A549 (cell line): ENCODE results near the gene RAP1A. TPM values are rescaled to one million over a fixed set of nuclear protein-coding genes. Genes with fewer than 3 reads are reported as not detected.
A peak's percentile ranks its signal among the peaks of the same experiment; 100 is the strongest.

Experiments
- ATAC-seq, 2 experiments: fragments of 200-7000 bp in 1 of 2; fragments of >200 bp in 1 of 2; cut with Nextera tagmentation in 1 of 2; cut with Tn5 transposase in 1 of 2; 3 replicates each; pipeline versions ENCODE4 v1.8.0 to v1.9.1; 2018 to 2020; ENCODE audit warnings: mild to moderate bottlenecking in 1 of 2, moderate library complexity in 1 of 2
- CTCF ChIA-PET: fragments of 300-600 bp; sonication (Branson Sonifier 250); formaldehyde crosslinking; extraction: SDS; loops from one replicate; lab custom pipeline; 2021; ENCODE audit warnings: antibody characterized with exemption, inconsistent platforms; lab: Yijun Ruan, JAX
- POLR2A ChIA-PET: fragments of 350-600 bp; formaldehyde crosslinking; extraction: SDS; loops from one replicate; lab custom pipeline; 2021; ENCODE audit warnings: antibody characterized with exemption, inconsistent platforms; lab: Yijun Ruan, JAX
- DNase-seq, 2 experiments: peaks; one replicate each; pipeline versions ENCODE4 v3.0.0 to v3.0.0-alpha.2; 2011 to 2016; ENCODE audit warnings: low read depth in 1 of 2, low spot score in 1 of 2
- FAIRE-seq: peaks from 2 replicates; lab custom pipeline; 2011; peaks lifted over from hg19 to GRCh38; lab: Jason Lieb, UNC
- H3K27ac ChIP-seq, 2 experiments: fragments of >200 bp; sonication (Bioruptor Twin); formaldehyde crosslinking; 3 replicates each; pipeline ENCODE4 v1.5.1; 2016 to 2017
- H3K4me1 ChIP-seq: fragments of >200 bp; sonication (Bioruptor Twin); formaldehyde crosslinking; 3 replicates; pipeline ENCODE4 v1.6.1; 2016
- H3K4me2 ChIP-seq: fragments of >200 bp; sonication (Bioruptor Twin); formaldehyde crosslinking; 3 replicates; pipeline ENCODE4 v1.6.1; 2016
- H3K4me3 ChIP-seq: fragments of >200 bp; sonication (Bioruptor Twin); formaldehyde crosslinking; 3 replicates; pipeline ENCODE4 v1.5.1; 2016
- H3K9me3 ChIP-seq: fragments of >200 bp; sonication (Bioruptor Twin); formaldehyde crosslinking; 3 replicates; pipeline ENCODE4 v1.6.1; 2016
- CBX2 ChIP-seq: fragments of 200-600 bp; sonication (generic); IDR thresholded peaks from 2 replicates; pipeline ENCODE4 v1.6.1; 2016; ENCODE audit warnings: low read depth, mild to moderate bottlenecking, borderline replicate concordance
- CBX8 ChIP-seq: fragments of 200-600 bp; sonication (generic); IDR thresholded peaks from 2 replicates; pipeline ENCODE4 v1.6.1; 2016
- CHD2 ChIP-seq: fragments of 150-350 bp; IDR thresholded peaks from 2 replicates; pipeline ENCODE4 v1.6.1; 2014; ENCODE audit warnings: low read length; ENCODE audit not compliant: partially characterized antibody
- EHF ChIP-seq: fragments of 250-450 bp; sonication (Bioruptor Pico); IDR thresholded peaks from 2 replicates; pipeline ENCODE4 v1.5.0; 2020; ENCODE audit warnings: mild to moderate bottlenecking
- GATA3 ChIP-seq: IDR thresholded peaks from 2 replicates; pipeline ENCODE4 v1.6.1; 2012; ENCODE audit warnings: borderline replicate concordance
- HES2 ChIP-seq: fragments of >200 bp; sonication (Bioruptor Twin); formaldehyde crosslinking; IDR thresholded peaks from 2 replicates; pipeline ENCODE4 v1.6.1; 2016
- HOXA7 ChIP-seq: fragments of 250-450 bp; sonication (Bioruptor Pico); IDR thresholded peaks from 2 replicates; pipeline ENCODE4 v1.5.0; 2020; ENCODE audit warnings: mild to moderate bottlenecking, moderate library complexity
- JUNB ChIP-seq: fragments of >200 bp; sonication (Bioruptor Twin); formaldehyde crosslinking; IDR thresholded peaks from 2 replicates; pipeline ENCODE4 v1.6.1; 2016
- KDM1A ChIP-seq: fragments of 200-600 bp; sonication (generic); IDR thresholded peaks from 2 replicates; pipeline ENCODE4 v1.6.1; 2016; ENCODE audit warnings: low read depth, mild to moderate bottlenecking
- MAFK ChIP-seq: fragments of 450-650 bp; IDR thresholded peaks from 2 replicates; pipeline ENCODE4 v1.6.1; 2014; ENCODE audit not compliant: partially characterized antibody
- MAX ChIP-seq: IDR thresholded peaks from 2 replicates; pipeline ENCODE4 v1.6.1; 2012
- MAZ ChIP-seq: fragments of 150-350 bp; IDR thresholded peaks from 2 replicates; pipeline ENCODE4 v1.6.1; 2014; ENCODE audit warnings: antibody characterized with exemption, low read depth, low read length, borderline replicate concordance
- NFE2L2 ChIP-seq: fragments of 150-350 bp; conservative IDR thresholded peaks from 2 replicates; pipeline ENCODE4 v1.6.1; 2014; ENCODE audit warnings: low read length
- PBX3 ChIP-seq: IDR thresholded peaks from 2 replicates; pipeline ENCODE4 v1.6.1; 2012
- REST ChIP-seq: fragments of 200-600 bp; sonication (generic); IDR thresholded peaks from 2 replicates; pipeline ENCODE4 v1.6.1; 2016; ENCODE audit warnings: antibody characterized with exemption, mild to moderate bottlenecking, moderate library complexity
- RNF2 ChIP-seq: fragments of 200-600 bp; sonication (generic); IDR thresholded peaks from 2 replicates; pipeline ENCODE4 v1.6.1; 2016; ENCODE audit warnings: low read depth, mild to moderate bottlenecking, antibody characterized with exemption, moderate library complexity, borderline replicate concordance
- SREBF2 ChIP-seq: fragments of 450-650 bp; IDR thresholded peaks from 2 replicates; pipeline ENCODE4 v1.6.1; 2014; ENCODE audit warnings: mild to moderate bottlenecking, moderate library complexity
- TP53 ChIP-seq: fragments of 250-450 bp; sonication (Bioruptor Pico); IDR thresholded peaks from 2 replicates; pipeline ENCODE4 v1.5.0; 2021; ENCODE audit warnings: mild to moderate bottlenecking, moderate library complexity
- WGBS: methylation state at CpG from one replicate; pipeline ENCODE4 v1.1.6; 2017; ENCODE audit errors: missing lambda C conversion rate; 5-methylcytosine and 5-hydroxymethylcytosine counted together
- polyA plus RNA-seq, 4 experiments: library from polyadenylated mRNA; depleted of rRNA in 3 of 4; stranded (reverse); fragments of >200 nt; fragmentation: RNase III in 1 of 4; extraction: RNeasy Plus Mini Kit Qiagen cat#74134 plus additional on column Dnase treatment in 1 of 4; gene quantifications; 2 replicates in 3 of 4; 3 replicates in 1 of 4; pipeline ENCODE4 v1.2.3, GENCODE V29; 2011 to 2017
- TF ChIP-seq, protein P1 (sequence below): IDR thresholded peaks from 2 replicates; pipeline ENCODE4 v1.6.1; 2012; ENCODE audit warnings: low read depth, borderline replicate concordance
- TF ChIP-seq, protein P2 (sequence below): fragments of 150-350 bp; IDR thresholded peaks from 2 replicates; pipeline ENCODE4 v1.6.1; 2014; ENCODE audit warnings: low read depth, mild to moderate bottlenecking, low read length
- TF ChIP-seq, protein P3 (sequence below): fragments of 450-650 bp; IDR thresholded peaks from 2 replicates; pipeline ENCODE4 v1.6.1; 2014; ENCODE audit warnings: antibody characterized with exemption

Gene RAP1A
- polyA plus RNA-seq, 2 of the 4 experiments (the other 2 are of a cell fraction), result 37.1 to 39.8 TPM

DNA sequence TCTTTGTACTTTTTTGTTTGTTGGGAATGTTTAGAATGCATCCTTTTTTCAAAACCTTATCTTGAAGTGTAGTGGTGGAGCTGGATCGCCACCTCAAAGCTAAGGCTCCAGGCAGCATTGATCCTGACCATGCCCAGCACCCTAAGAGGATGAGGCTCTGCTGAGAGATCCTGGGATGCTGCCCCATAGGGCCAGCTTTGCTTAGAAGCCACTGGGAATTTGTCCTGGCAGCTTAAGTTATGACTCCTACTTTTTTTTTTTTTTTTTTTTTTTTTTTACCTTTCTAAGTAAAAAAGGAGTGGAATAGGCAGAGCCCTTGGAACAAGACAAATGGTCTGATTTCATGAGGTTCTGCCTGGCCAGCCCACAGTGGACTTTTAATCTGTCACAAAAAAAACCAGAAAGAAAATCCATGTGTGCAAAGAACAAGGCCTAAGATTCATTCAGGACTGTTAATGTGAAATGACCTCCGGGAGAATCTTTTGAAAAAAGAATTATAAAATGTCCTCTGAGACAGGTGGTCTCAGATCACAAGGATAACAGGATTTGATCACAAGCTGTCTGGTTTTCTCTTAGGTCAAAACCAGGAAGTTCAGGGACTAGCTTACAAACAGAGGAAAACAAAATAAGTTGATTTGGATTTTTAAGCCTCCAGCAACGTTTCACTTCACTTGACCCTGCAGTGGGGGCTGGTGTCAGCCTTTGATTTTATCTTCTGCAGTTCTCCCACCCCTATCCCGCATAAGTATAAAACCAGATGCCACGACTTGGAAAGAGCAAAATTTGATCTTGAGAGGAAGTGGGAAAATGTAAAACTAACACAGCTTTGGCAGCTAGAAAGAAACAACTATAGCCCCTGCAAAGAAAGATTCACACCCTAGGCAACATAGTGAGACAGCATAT lies 25.9 kb upstream of the RAP1A start:
- Histone ChIP-seq H3K27ac (peak overlapping the region in 1 of 2 experiments; percentile 43; a peak in 1 of 6 replicates), H3K9me3 (no peaks in the 10 kb centered on the region), H3K4me3 (no peak overlapping the region), H3K4me2 (peak overlapping the region; percentile 56), H3K4me1 (peaks cover 14% of the 10 kb centered on the region; the same call in 2 of the 3 replicates)
- ATAC-seq (no peak), DNase-seq (no peak), FAIRE-seq (no peak)
- TF ChIP-seq, protein P1, sequence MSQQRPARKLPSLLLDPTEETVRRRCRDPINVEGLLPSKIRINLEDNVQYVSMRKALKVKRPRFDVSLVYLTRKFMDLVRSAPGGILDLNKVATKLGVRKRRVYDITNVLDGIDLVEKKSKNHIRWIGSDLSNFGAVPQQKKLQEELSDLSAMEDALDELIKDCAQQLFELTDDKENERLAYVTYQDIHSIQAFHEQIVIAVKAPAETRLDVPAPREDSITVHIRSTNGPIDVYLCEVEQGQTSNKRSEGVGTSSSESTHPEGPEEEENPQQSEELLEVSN, result no peak
- no peak for TF ChIP-seq CBX8
- no peak for TF ChIP-seq CBX2
- TF ChIP-seq, protein P2, sequence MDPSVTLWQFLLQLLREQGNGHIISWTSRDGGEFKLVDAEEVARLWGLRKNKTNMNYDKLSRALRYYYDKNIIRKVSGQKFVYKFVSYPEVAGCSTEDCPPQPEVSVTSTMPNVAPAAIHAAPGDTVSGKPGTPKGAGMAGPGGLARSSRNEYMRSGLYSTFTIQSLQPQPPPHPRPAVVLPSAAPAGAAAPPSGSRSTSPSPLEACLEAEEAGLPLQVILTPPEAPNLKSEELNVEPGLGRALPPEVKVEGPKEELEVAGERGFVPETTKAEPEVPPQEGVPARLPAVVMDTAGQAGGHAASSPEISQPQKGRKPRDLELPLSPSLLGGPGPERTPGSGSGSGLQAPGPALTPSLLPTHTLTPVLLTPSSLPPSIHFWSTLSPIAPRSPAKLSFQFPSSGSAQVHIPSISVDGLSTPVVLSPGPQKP, result no peak
- no peak for TF ChIP-seq SREBF2
- no peak for TF ChIP-seq RNF2
- no peak for TF ChIP-seq HES2
- WGBS, result 76% methylated on average over 5 of the region's 5 CpGs
- POLR2A ChIA-PET, result no interaction called here
- CTCF ChIA-PET, result interaction anchor here (1.2 to 1.5 kb wide), 4 partner anchors 9 to 85 kb away, joined by 3 to 5 read pairs (median 4); no protein-coding TSS in a partner anchor

- POLR2A ChIA-PET, result no interaction called here
Measured at GRCh38 chr1:111594306-111594693, 25.3 kb upstream of the RAP1A start.

DNA sequence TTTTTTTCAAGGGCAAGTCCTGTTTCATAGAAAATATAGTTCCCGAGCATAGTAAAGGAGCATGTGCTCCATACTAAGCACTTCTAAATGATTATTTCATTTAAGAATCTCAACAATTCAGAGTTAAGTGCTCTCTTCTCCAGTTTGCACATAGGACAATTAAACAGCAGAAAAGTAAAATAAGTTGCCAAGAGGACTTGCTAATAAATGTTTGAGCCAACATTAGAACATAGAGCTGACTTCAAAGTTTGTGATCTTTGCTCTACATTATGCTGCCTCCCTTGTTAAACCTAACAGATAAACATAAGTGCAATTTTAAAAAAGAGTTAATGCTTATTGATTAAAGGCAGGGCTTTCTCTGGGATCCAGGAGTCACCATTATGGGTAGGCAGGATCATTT lies 23.8 kb upstream of the RAP1A start:
- ATAC-seq, result no peak
- TF ChIP-seq KDM1A, result no peak
- no peak for TF ChIP-seq HOXA7 (CRISPR knock-in tag)
- TF ChIP-seq EHF (CRISPR knock-in tag), result no peak
- no peak for TF ChIP-seq JUNB
- TF ChIP-seq PBX3, result no peak
- no peak for TF ChIP-seq MAFK
- no peak for TF ChIP-seq REST
- TF ChIP-seq, protein P3, sequence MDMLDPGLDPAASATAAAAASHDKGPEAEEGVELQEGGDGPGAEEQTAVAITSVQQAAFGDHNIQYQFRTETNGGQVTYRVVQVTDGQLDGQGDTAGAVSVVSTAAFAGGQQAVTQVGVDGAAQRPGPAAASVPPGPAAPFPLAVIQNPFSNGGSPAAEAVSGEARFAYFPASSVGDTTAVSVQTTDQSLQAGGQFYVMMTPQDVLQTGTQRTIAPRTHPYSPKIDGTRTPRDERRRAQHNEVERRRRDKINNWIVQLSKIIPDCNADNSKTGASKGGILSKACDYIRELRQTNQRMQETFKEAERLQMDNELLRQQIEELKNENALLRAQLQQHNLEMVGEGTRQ, result no peak
- Histone ChIP-seq H3K4me3 (no peak overlapping the region), H3K4me1 (peaks cover 14% of the 10 kb centered on the region; the same call in 2 of the 3 replicates), H3K4me2 (no peak overlapping the region), H3K9me3 (no peaks in the 10 kb centered on the region), H3K27ac (no peak overlapping the region)
- DNase-seq, result no peak
- 77% methylated on average over 1 of the region's 1 CpG for WGBS
- FAIRE-seq, result no peak
- ChIA-PET POLR2A (no interaction called here), CTCF (interaction anchor here (0.6 kb wide), 1 partner anchor 112 kb away, joined by 3 read pairs; no protein-coding TSS in a partner anchor)

More at GRCh38 chr1:111594306-111594693, 25.3 kb upstream of the RAP1A start:
- ATAC-seq, result no peak
- DNase-seq, result no peak
- CTCF ChIA-PET, result interaction anchor here (1.3 to 1.5 kb wide), 3 partner anchors 9 to 86 kb away, joined by 3 to 4 read pairs (median 4); no protein-coding TSS in a partner anchor
- TF ChIP-seq MAZ (no peak), MAX (no peak), SREBF2 (no peak), CHD2 (no peak), GATA3 (no peak), TP53 (no peak), NFE2L2 (no peak)
- H3K4me3 ChIP-seq, result no peak overlapping the region
- 81% methylated on average over 4 of the region's 4 CpGs for WGBS
- peaks cover 14% of the 10 kb centered on the region; the same call in 2 of the 3 replicates for H3K4me1 ChIP-seq
- H3K27ac ChIP-seq, result no peak overlapping the region
- H3K9me3 ChIP-seq, result no peaks in the 10 kb centered on the region
- H3K4me2 ChIP-seq, result no peak overlapping the region
- no peak for FAIRE-seq
